ENCODE measurements around the gene FAM171A1.
"Not testable (repeated sequence)": the region's sequence is repeated elsewhere in the genome, so short reads cannot be mapped to it uniquely, and the experiment has no call there.

Gene FAM171A1

DNA sequence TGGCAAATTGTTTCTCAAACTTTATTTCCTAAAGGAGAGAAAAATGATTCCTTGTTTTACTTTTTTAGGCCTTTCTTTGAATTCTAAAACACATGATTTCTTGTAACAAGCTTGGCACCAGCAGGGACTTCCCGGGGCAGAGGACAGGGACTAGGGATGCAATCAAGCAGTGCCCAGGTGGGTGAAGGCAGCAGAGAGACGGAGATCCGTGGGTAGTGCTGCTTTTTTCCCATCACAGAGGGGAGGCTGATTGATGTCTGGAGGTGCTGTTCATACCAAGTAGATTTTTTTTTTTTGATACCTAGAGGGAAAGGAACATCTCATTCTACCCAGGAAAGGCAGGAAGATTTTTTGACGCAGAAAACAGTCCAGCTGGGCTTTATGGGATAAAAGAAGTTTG, 91.9 kb downstream of the FAM171A1 start:
- no peak overlapping the region for H3K4me3 ChIP-seq (ENCODE audit: control insufficient read depth, low read depth, low read length)
- no peak for DNase-seq (ENCODE audit: low read depth)
- no peak for TF ChIP-seq CTCF (conservative IDR thresholded peaks at IDR 0.05; ENCODE audit: control insufficient read depth, insufficient read depth, low read depth, low read length)

GRCh38 chr10:15278786-15279185, 92.3 kb downstream of the FAM171A1 start:
- no peak overlapping the region for H3K4me3 ChIP-seq (ENCODE audit: control insufficient read depth, low read depth, low read length)
- TF ChIP-seq CTCF (conservative IDR thresholded peaks at IDR 0.05; ENCODE audit: control insufficient read depth, insufficient read depth, low read depth, low read length), result no peak
- no peak for DNase-seq (ENCODE audit: low read depth)

- H3K4me3 ChIP-seq (ENCODE audit: control insufficient read depth, low read depth, low read length), result not testable (repeated sequence)
- DNase-seq (ENCODE audit: low read depth), result peak; percentile 20
These were observed 95.0 kb downstream of the FAM171A1 start for GRCh38 chr10:15276039-15276438.

- H3K4me3 ChIP-seq (ENCODE audit: control insufficient read depth, low read depth, low read length); DNase-seq (ENCODE audit: low read depth): not testable (repeated sequence)
These were observed 101.3 kb downstream of the FAM171A1 start for GRCh38 chr10:15269838-15270237.

DNA sequence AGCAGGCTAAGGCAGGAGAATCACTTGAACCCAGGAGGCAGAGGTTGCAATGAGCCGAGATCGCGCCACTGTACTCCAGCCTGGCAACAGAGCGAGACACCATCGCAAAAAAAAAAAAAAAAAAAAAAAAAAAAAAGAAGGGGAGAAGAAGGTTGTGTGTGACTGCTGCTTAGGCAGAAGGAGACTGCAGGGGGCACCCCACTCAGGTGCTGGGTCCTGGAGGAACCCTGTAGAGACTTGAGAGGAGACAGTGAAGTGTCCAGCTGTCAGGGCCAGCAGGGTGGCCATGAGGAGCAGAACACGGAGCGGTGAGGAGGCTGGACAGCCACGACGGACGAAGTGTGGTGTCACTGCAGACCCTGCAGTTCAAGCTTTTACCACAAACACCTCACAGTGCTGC, 103.6 kb downstream of the FAM171A1 start:
- peak; percentile 17 for DNase-seq (ENCODE audit: low read depth)
- no peak for TF ChIP-seq CTCF (conservative IDR thresholded peaks at IDR 0.05; ENCODE audit: control insufficient read depth, insufficient read depth, low read depth, low read length)

GRCh38 chr10:15266117-15266516, 105.0 kb downstream of the FAM171A1 start:
- H3K4me3 ChIP-seq (ENCODE audit: control insufficient read depth, low read depth, low read length), result no peak overlapping the region
- no peak for TF ChIP-seq CTCF (conservative IDR thresholded peaks at IDR 0.05; ENCODE audit: control insufficient read depth, insufficient read depth, low read depth, low read length)
- no peak for DNase-seq (ENCODE audit: low read depth)

More for the DNA sequence above, 103.6 kb downstream of the FAM171A1 start:
- H3K4me3 ChIP-seq (ENCODE audit: control insufficient read depth, low read depth, low read length), result no peak overlapping the region

DNA sequence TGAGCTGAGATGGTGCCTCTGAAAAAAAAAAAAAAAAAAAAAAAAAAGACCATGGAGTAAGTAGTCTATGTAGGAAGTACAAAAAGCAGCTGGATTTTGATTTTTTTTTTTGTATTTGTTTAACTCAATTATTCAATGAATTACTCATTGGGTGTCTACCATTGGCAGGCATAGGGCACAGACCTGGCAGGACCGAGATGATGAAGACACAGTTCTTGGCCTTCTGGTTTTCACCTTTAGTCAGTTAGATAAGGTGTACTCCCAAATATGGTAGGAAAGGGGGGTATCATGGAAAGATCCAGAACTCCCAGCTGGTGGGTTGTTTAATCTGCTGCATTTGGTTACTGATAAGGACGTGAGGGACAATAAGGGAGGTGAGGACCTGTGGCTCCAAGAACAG, 105.5 kb downstream of the FAM171A1 start:
- no peak for DNase-seq (ENCODE audit: low read depth)
- no peak overlapping the region for H3K4me3 ChIP-seq (ENCODE audit: control insufficient read depth, low read depth, low read length)
- no peak for TF ChIP-seq CTCF (conservative IDR thresholded peaks at IDR 0.05; ENCODE audit: control insufficient read depth, insufficient read depth, low read depth, low read length)

GRCh38 chr10:15265056-15265455, 106.0 kb downstream of the FAM171A1 start:
- no peak for TF ChIP-seq CTCF (conservative IDR thresholded peaks at IDR 0.05; ENCODE audit: control insufficient read depth, insufficient read depth, low read depth, low read length)
- H3K4me3 ChIP-seq (ENCODE audit: control insufficient read depth, low read depth, low read length), result no peak overlapping the region
- DNase-seq (ENCODE audit: low read depth), result peak; percentile 11

Measured in fibroblast of mammary gland (primary cell).